Measurements from ENCODE around the gene HIVEP3. TPM values are rescaled to one million over a fixed set of nuclear protein-coding genes. Genes with fewer than 3 reads are reported as not detected.

Gene HIVEP3
- total RNA-seq, 5 donors from 2014 or later (not counting 1 experiment from before 2014, with no cell fraction given), result 7.0 to 15.3 (median 8.8) TPM

DNA sequence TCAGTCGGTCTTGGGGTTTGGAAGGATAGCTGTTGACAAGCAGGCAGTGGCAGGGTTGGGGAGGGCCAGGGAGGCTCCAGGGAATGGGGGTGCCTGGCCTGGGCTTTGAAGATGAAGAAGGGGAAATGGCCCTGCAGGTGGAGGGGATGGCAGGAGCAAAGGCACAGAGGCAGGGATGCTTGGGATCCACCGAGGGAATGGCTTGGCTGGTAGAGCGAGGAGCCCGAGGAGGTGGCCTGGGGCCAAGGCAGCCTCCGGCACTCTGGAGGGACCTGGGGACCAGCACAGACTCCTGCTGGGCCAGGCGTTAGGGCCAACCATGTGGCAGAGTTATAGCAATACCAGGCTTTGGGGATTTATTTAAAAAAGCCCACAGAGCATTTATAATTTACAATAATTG is 371.4 kb downstream of the HIVEP3 start:
- H3K36me3 ChIP-seq (ENCODE audit: control insufficient read depth in 2 of 2, extremely low read depth in 1 of 2, insufficient read depth in 1 of 2, low read length in 1 of 2), result no peaks in the 10 kb centered on the region
- no peak overlapping the region for H3K4me3 Mint-ChIP-seq
- no peaks in the 10 kb centered on the region for H3K9me3 ChIP-seq
- H3K4me3 ChIP-seq (ENCODE audit: control insufficient read depth in 1 of 2, extremely low read depth in 1 of 2, low read length in 1 of 2), result no peak overlapping the region
- DNase-seq, result no peak
- peaks cover 0 to 2% (median 0%) of the 10 kb centered on the region in 3 donors for H3K4me1 Mint-ChIP-seq
- POLR2A ChIA-PET, result no interaction called here
- peaks cover 9% of the 10 kb centered on the region for H3K36me3 Mint-ChIP-seq
- H3K9me3 Mint-ChIP-seq, result peaks cover 0 to 5% (median 0%) of the 10 kb centered on the region in 3 donors
- CTCF ChIA-PET, result no interaction called here
- ATAC-seq (replicated peaks in 1 of 4), result no peak
- no peak overlapping the region for H3K27ac Mint-ChIP-seq
- H3K27me3 Mint-ChIP-seq, result no peaks in the 10 kb centered on the region
- no peaks in the 10 kb centered on the region for H3K27me3 ChIP-seq (replicated peaks in 1 of 2; ENCODE audit: control insufficient read depth in 2 of 2, extremely low read depth in 1 of 2, insufficient read depth in 2 of 2, low read length in 1 of 2)
- H3K4me1 ChIP-seq (ENCODE audit: control insufficient read depth in 1 of 2, extremely low read depth in 1 of 2, insufficient read depth in 2 of 2, low read length in 2 of 2), result no peaks in the 10 kb centered on the region
- WGBS (ENCODE audit: insufficient coverage), result 98% methylated on average over 5 of the region's 6 CpGs
- no peak overlapping the region for H3K27ac ChIP-seq (ENCODE audit: low read length)

GRCh38 chr1:41546833-41547135 is 371.9 kb downstream of the HIVEP3 start:
- CTCF ChIA-PET, result no interaction called here
- Histone ChIP-seq H3K4me3 (ENCODE audit: control insufficient read depth in 1 of 2, extremely low read depth in 1 of 2, low read length in 1 of 2) (no peak overlapping the region), H3K4me1 (ENCODE audit: control insufficient read depth in 1 of 2, extremely low read depth in 1 of 2, insufficient read depth in 2 of 2, low read length in 2 of 2) (no peaks in the 10 kb centered on the region), H3K36me3 (ENCODE audit: control insufficient read depth in 2 of 2, extremely low read depth in 1 of 2, insufficient read depth in 1 of 2, low read length in 1 of 2) (no peaks in the 10 kb centered on the region), H3K27me3 (replicated peaks in 1 of 2; ENCODE audit: control insufficient read depth in 2 of 2, extremely low read depth in 1 of 2, insufficient read depth in 2 of 2, low read length in 1 of 2) (no peaks in the 10 kb centered on the region), H3K9me3 (no peaks in the 10 kb centered on the region), H3K27ac (ENCODE audit: low read length) (no peak overlapping the region)
- no peaks in the 10 kb centered on the region for H3K27me3 Mint-ChIP-seq
- no peak for DNase-seq
- WGBS (ENCODE audit: insufficient coverage), result 97% methylated on average over 3 of the region's 3 CpGs
- H3K27ac Mint-ChIP-seq, result no peak overlapping the region
- peaks cover 11% of the 10 kb centered on the region for H3K36me3 Mint-ChIP-seq
- no peak overlapping the region for H3K4me3 Mint-ChIP-seq
- POLR2A ChIA-PET, result no interaction called here
- H3K9me3 Mint-ChIP-seq, result peaks cover 0 to 5% (median 0%) of the 10 kb centered on the region in 3 donors
- H3K4me1 Mint-ChIP-seq, result peaks cover 1 to 5% (median 1%) of the 10 kb centered on the region in 3 donors
- ATAC-seq (replicated peaks in 1 of 4), result no peak

DNA sequence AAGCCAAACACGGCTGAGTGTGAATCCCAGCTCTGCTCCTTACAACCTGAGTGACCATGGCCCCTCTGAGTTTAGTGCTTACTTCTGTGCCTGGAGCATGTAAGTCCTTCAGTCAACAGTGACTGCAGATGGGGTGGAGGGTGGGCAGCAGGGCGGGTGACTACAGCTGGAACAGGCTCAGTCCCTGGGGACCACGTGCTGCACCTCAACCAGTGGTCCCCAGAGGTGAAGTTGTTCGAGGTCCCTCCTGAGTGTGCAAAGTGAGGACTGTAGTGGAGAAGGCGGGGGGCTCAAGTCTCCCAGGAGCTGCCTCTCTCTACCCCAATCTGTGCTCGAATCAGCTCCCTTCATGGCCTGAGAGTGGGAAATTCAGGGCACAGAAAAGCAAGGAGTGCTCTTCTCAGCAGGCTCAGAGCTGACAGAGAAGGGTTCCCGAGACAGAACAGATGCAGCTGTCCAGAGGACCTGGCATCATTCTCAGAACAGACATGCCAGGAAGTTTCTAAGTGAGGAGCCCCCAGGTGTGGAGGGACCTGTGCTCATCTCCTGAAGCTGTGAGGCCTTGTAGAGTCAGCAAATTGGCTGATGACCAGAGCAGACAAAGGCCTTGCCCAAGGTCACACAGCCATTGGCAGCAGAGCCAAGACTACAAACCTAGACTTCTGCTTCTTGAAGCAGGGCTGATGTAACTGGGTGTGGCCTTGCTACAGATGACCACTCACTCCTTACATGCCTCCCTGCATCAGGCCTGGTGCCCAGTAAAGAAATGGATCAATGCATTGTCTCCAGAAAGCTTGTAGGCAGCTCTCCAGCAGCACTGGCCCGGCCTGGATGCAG is 372.5 kb downstream of the HIVEP3 start:
- WGBS (ENCODE audit: insufficient coverage), result 98% methylated on average over 5 of the region's 8 CpGs
- ATAC-seq (replicated peaks in 1 of 4) (no peak), DNase-seq (no peak)
- H3K4me1 Mint-ChIP-seq, result peaks cover 7 to 11% (median 7%) of the 10 kb centered on the region in 3 donors
- H3K4me1 ChIP-seq (ENCODE audit: control insufficient read depth in 1 of 2, extremely low read depth in 1 of 2, insufficient read depth in 2 of 2, low read length in 2 of 2), result no peaks in the 10 kb centered on the region
- no peaks in the 10 kb centered on the region for H3K9me3 ChIP-seq
- H3K9me3 Mint-ChIP-seq, result peaks cover 0 to 5% (median 0%) of the 10 kb centered on the region in 3 donors
- no peaks in the 10 kb centered on the region for H3K27me3 Mint-ChIP-seq
- no peak overlapping the region for H3K4me3 ChIP-seq (ENCODE audit: control insufficient read depth in 1 of 2, extremely low read depth in 1 of 2, low read length in 1 of 2)
- no peaks in the 10 kb centered on the region for H3K36me3 ChIP-seq (ENCODE audit: control insufficient read depth in 2 of 2, extremely low read depth in 1 of 2, insufficient read depth in 1 of 2, low read length in 1 of 2)
- no peak overlapping the region for H3K4me3 Mint-ChIP-seq
- ChIA-PET POLR2A (no interaction called here), CTCF (no interaction called here)
- no peaks in the 10 kb centered on the region for H3K27me3 ChIP-seq (replicated peaks in 1 of 2; ENCODE audit: control insufficient read depth in 2 of 2, extremely low read depth in 1 of 2, insufficient read depth in 2 of 2, low read length in 1 of 2)
- peaks cover 11% of the 10 kb centered on the region for H3K36me3 Mint-ChIP-seq
- no peak overlapping the region for H3K27ac Mint-ChIP-seq
- no peak overlapping the region for H3K27ac ChIP-seq (ENCODE audit: low read length)

DNA sequence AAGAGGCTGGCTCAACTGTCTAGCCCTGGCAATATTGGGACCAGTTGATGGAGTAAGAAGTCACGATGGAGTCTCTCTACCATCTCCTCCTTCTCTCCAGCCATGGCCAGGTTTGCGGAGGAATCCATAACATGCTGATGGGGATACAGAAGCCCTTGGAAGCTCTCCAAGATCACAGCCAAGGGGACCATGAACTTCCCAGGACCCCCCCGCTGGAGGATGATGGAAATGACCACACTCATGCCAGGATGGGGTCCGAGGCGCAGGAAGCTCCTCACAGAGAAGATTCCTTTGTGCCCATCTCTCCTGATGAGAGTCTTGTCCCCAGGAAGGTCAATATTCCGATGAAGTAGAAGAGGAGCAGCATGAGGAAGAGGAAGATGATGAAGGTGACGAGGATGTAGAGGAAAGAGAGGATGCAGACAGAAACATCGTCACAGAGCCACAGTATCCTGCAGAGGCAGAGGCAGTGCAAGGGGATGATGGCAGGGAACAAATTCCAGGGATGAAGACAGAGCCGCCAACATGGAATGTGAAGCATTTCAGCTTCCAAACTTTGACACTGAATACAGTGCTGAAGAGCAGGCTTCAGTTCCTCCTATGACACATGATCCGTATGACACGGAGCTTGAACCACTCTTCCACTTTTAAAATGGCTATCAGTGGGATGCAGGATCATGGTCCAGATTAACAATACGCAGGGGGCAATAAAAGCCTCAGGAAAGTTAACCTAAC is 376.4 kb downstream of the HIVEP3 start:
- no peaks in the 10 kb centered on the region for H3K36me3 ChIP-seq (ENCODE audit: control insufficient read depth in 2 of 2, extremely low read depth in 1 of 2, insufficient read depth in 1 of 2, low read length in 1 of 2)
- peaks cover 12 to 17% (median 16%) of the 10 kb centered on the region in 3 donors for H3K4me1 Mint-ChIP-seq
- H3K4me3 Mint-ChIP-seq, result no peak overlapping the region
- peaks cover 11% of the 10 kb centered on the region for H3K36me3 Mint-ChIP-seq
- H3K27me3 Mint-ChIP-seq, result no peaks in the 10 kb centered on the region
- 93% methylated on average over 8 of the region's 12 CpGs for WGBS (ENCODE audit: insufficient coverage)
- H3K4me1 ChIP-seq (ENCODE audit: control insufficient read depth in 1 of 2, extremely low read depth in 1 of 2, insufficient read depth in 2 of 2, low read length in 2 of 2), result no peaks in the 10 kb centered on the region
- ATAC-seq (replicated peaks in 1 of 4), result no peak
- POLR2A ChIA-PET, result no interaction called here
- no peaks in the 10 kb centered on the region for H3K27me3 ChIP-seq (replicated peaks in 1 of 2; ENCODE audit: control insufficient read depth in 2 of 2, extremely low read depth in 1 of 2, insufficient read depth in 2 of 2, low read length in 1 of 2)
- no peak overlapping the region for H3K4me3 ChIP-seq (ENCODE audit: control insufficient read depth in 1 of 2, extremely low read depth in 1 of 2, low read length in 1 of 2)
- H3K9me3 Mint-ChIP-seq, result no peaks in the 10 kb centered on the region
- H3K9me3 ChIP-seq, result no peaks in the 10 kb centered on the region
- no peak overlapping the region for H3K27ac Mint-ChIP-seq
- no peak for DNase-seq
- no peak overlapping the region for H3K27ac ChIP-seq (ENCODE audit: low read length)
- CTCF ChIA-PET, result no interaction called here

- H3K4me3 ChIP-seq (ENCODE audit: control insufficient read depth in 1 of 2, extremely low read depth in 1 of 2, low read length in 1 of 2), result no peak overlapping the region
- CTCF ChIA-PET, result interaction anchor here in 1 of 2 donors (0.6 kb wide), 2 partner anchors 246 to 355 kb away, joined by 3 to 7 read pairs; no protein-coding TSS in a partner anchor
- no peaks in the 10 kb centered on the region for H3K4me1 ChIP-seq (ENCODE audit: control insufficient read depth in 1 of 2, extremely low read depth in 1 of 2, insufficient read depth in 2 of 2, low read length in 2 of 2)
- 100% methylated on average over 1 of the region's 1 CpG for WGBS (ENCODE audit: insufficient coverage)
- H3K9me3 Mint-ChIP-seq, result no peaks in the 10 kb centered on the region
- no peak overlapping the region for H3K4me3 Mint-ChIP-seq
- no peaks in the 10 kb centered on the region for H3K27me3 Mint-ChIP-seq
- no peak for ATAC-seq (replicated peaks in 1 of 4)
- H3K4me1 Mint-ChIP-seq, result peaks cover 12 to 19% (median 16%) of the 10 kb centered on the region in 3 donors
- H3K27ac ChIP-seq (ENCODE audit: low read length), result no peak overlapping the region
- H3K36me3 Mint-ChIP-seq, result peaks cover 11% of the 10 kb centered on the region
- H3K9me3 ChIP-seq, result no peaks in the 10 kb centered on the region
- no peaks in the 10 kb centered on the region for H3K27me3 ChIP-seq (replicated peaks in 1 of 2; ENCODE audit: control insufficient read depth in 2 of 2, extremely low read depth in 1 of 2, insufficient read depth in 2 of 2, low read length in 1 of 2)
- POLR2A ChIA-PET, result no interaction called here
- H3K27ac Mint-ChIP-seq, result no peak overlapping the region
- no peak for DNase-seq
- H3K36me3 ChIP-seq (ENCODE audit: control insufficient read depth in 2 of 2, extremely low read depth in 1 of 2, insufficient read depth in 1 of 2, low read length in 1 of 2), result no peaks in the 10 kb centered on the region
Observed at GRCh38 chr1:41541592-41541952, 377.1 kb downstream of the HIVEP3 start.

- 40% methylated on average over 4 of the region's 10 CpGs for WGBS (ENCODE audit: insufficient coverage)
- no peak overlapping the region for H3K4me3 ChIP-seq (ENCODE audit: control insufficient read depth in 1 of 2, extremely low read depth in 1 of 2, low read length in 1 of 2)
- CTCF ChIA-PET, result interaction anchor here in 1 of 2 donors (0.6 kb wide), 2 partner anchors 247 to 355 kb away, joined by 3 to 7 read pairs; no protein-coding TSS in a partner anchor
- H3K9me3 Mint-ChIP-seq, result no peaks in the 10 kb centered on the region
- POLR2A ChIA-PET, result no interaction called here
- H3K36me3 ChIP-seq (ENCODE audit: control insufficient read depth in 2 of 2, extremely low read depth in 1 of 2, insufficient read depth in 1 of 2, low read length in 1 of 2), result no peaks in the 10 kb centered on the region
- H3K27ac ChIP-seq (ENCODE audit: low read length), result no peak overlapping the region
- no peak overlapping the region for H3K27ac Mint-ChIP-seq
- no peaks in the 10 kb centered on the region for H3K27me3 ChIP-seq (replicated peaks in 1 of 2; ENCODE audit: control insufficient read depth in 2 of 2, extremely low read depth in 1 of 2, insufficient read depth in 2 of 2, low read length in 1 of 2)
- no peaks in the 10 kb centered on the region for H3K4me1 ChIP-seq (ENCODE audit: control insufficient read depth in 1 of 2, extremely low read depth in 1 of 2, insufficient read depth in 2 of 2, low read length in 2 of 2)
- no peak overlapping the region for H3K4me3 Mint-ChIP-seq
- peaks cover 12 to 19% (median 16%) of the 10 kb centered on the region in 3 donors for H3K4me1 Mint-ChIP-seq
- H3K27me3 Mint-ChIP-seq, result no peaks in the 10 kb centered on the region
- H3K36me3 Mint-ChIP-seq, result peaks cover 11% of the 10 kb centered on the region
- H3K9me3 ChIP-seq, result no peaks in the 10 kb centered on the region
- ATAC-seq (replicated peaks in 1 of 4), result no peak
- no peak for DNase-seq
Observed at GRCh38 chr1:41540886-41541591, 377.7 kb downstream of the HIVEP3 start.

Data from T-cell (primary cell).